CD4-positive, alpha-beta T cell treated with Interleukin-12 subunit alpha and Interleukin-12 subunit beta, for 1 hour (primary cell): ENCODE data around the gene IL12B.
"Not testable (repeated sequence)": the region's sequence is repeated elsewhere in the genome, so short reads cannot be mapped to it uniquely, and the experiment has no call there.

ENCODE experiments used
- DNase-seq: peaks from one replicate; pipeline ENCODE4 v3.0.0-alpha.2; 2020

Gene IL12B

DNA sequence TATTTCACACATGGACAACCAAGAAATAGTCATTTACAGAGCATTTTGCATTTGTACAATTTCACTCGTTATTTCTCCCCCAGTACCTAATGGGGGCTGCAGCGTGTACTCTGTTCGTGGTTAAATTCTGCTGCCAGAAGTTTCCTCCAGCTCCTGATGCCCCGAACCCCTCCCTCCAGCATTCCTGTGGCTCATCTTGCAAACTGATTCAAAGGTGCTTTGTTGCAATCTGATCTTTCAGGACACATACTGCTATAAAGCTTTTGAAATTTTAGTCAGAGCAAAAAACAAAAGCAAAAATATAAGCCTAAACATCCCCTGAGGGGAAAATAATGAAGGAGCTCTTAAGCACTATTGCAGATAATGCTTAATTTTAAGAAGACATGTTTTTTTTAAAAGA is 39.5 kb downstream of the IL12B start:
- no peak for DNase-seq

DNA sequence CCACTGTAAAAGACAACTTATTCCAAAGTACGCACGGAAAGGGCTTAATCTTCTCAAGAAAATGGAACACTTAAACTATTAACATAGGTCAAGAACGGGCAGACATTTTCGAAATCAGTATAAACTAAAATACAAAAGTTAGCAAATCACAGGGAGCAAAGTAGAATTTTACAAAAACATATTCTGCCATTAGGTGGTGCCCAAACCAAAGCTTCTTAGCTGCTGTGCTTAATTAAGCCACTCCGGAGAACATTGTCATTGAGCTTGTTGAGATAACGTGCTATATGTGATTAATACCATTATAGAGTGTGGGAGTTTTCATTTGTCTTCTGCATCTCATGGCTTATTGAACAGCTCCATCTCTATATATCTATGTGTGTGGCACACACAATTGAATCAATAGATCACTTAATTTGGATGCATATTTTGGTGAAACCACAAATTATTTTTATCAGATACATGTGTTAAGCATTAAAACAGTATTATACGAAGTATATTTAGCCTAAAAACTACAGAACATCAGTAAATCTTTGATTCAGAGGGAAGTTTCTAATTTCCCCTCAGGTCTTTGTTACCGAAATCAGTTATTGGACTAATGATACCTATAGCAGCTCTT is 43.8 kb downstream of the IL12B start:
- DNase-seq = peak; percentile 40

DNA sequence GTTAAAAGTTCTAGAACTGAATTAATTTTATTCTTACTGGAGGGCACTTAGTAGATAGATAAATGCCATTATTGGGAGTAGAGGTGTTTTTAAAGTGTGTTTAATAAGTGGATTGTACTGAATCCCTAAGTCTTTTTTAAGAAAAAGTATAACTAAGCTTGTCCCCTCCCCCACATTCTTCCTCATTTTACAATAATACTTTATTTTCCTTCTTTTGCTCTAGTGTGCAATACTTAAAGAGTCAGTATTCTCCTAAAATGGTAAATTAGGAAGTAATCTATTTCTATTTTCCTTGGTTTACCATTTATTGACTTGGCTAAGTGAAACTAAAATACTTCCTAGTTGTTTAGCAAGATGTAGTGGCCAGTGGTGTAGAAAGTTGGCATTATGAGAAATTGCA is 55.6 kb downstream of the IL12B start:
- no peak for DNase-seq

DNA sequence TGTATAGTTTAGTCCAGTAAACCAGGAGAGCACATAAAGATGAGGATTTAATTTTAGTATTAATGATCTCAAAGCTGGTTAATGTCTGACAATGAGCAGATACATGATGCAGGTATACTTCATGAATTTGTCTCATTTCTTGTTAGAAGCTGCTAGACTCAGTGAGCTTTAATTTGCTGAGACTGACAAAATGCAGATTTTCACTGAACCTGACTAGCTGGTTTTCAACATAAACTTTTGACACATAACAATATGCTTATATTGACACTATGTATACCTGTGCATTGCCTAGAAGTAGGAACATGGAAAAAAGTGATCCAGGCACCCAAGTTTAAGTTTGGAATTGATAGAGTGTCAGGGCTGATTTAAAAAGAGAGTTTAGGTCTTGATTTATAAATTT is 56.4 kb downstream of the IL12B start:
- no peak for DNase-seq

DNA sequence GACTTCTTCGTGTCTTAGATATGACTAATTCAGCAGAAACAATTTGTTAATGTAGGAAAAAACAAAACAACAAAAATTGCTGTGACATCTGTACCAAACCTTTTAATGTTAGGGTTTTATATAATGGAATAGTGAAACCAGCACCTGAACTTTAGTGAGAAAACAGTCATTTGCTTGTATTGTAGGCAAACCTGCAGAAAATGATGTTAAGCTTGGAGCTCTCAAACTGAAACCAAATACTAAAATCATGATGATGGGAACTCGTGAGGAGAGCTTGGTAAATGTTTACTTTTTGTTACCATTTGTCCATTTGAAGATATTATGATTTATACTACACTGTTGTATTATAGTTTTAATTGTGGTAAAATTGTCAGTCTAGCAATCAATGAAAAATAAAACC is 60.6 kb downstream of the IL12B start:
- DNase-seq = no peak

DNA sequence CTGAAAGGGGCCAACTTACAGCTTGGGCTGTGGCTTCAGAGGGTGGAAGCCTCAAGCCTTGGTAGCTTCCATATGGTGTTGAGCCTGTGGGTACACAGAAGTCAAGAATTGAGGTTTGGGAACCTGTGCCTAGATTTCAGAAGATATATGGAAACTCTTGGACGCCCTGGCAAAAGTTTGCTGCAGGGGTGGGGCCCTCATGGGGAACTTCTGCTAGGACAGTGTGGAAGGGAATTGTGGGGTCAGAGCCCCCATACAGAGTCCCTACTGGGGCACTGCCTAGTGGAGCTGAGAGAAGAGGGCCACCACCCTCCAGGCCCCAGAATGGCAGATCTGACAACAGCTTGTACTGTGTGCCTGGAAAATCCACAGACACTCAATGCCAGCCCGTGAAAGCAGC is 63.5 kb downstream of the IL12B start:
- not testable (repeated sequence) for DNase-seq
